NOMO-1 treated with DMSO at 0.1 percent for 48 hours (cell line): ENCODE data around the gene CMTR1.

Experiments used
- DNase-seq: peaks from one replicate; lab custom pipeline; 2025; ENCODE audit not compliant: unreplicated experiment; lab: John Stamatoyannopoulos, UW

Gene CMTR1

GRCh38 chr6:37511201-37511600 lies 78.2 kb downstream of the CMTR1 start:
- DNase-seq = no peak

GRCh38 chr6:37511910-37512399 lies 78.9 kb downstream of the CMTR1 start:
- DNase-seq = no peak

GRCh38 chr6:37512400-37513011 lies 79.5 kb downstream of the CMTR1 start:
- DNase-seq = no peak

GRCh38 chr6:37513155-37513554 lies 80.1 kb downstream of the CMTR1 start:
- no peak for DNase-seq

- no peak for DNase-seq
Observed at GRCh38 chr6:37513576-37513975, 80.6 kb downstream of the CMTR1 start.

- DNase-seq = no peak
Observed at GRCh38 chr6:37514321-37514771, 81.3 kb downstream of the CMTR1 start.

GRCh38 chr6:37514837-37515236 lies 81.8 kb downstream of the CMTR1 start:
- DNase-seq = no peak

GRCh38 chr6:37515712-37516075 lies 82.7 kb downstream of the CMTR1 start:
- DNase-seq = no peak

- DNase-seq = no peak
Observed at GRCh38 chr6:37516076-37516919, 83.3 kb downstream of the CMTR1 start.

- DNase-seq = no peak
Observed at GRCh38 chr6:37516920-37517405, 83.9 kb downstream of the CMTR1 start.

- peak; percentile 81 for DNase-seq
Observed at GRCh38 chr6:37517411-37517812, 84.4 kb downstream of the CMTR1 start.

- no peak for DNase-seq
Observed at GRCh38 chr6:37518116-37518515, 85.1 kb downstream of the CMTR1 start.

GRCh38 chr6:37519461-37519860 lies 86.4 kb downstream of the CMTR1 start:
- no peak for DNase-seq

- no peak for DNase-seq
Observed at GRCh38 chr6:37520926-37521325, 87.9 kb downstream of the CMTR1 start.

GRCh38 chr6:37521674-37522073 lies 88.7 kb downstream of the CMTR1 start:
- DNase-seq = no peak

GRCh38 chr6:37522836-37523235 lies 89.8 kb downstream of the CMTR1 start:
- DNase-seq = no peak

- DNase-seq = no peak
Observed at GRCh38 chr6:37523412-37523811, 90.4 kb downstream of the CMTR1 start.

GRCh38 chr6:37524025-37524969 lies 91.3 kb downstream of the CMTR1 start:
- no peak for DNase-seq

GRCh38 chr6:37524970-37525318 lies 91.9 kb downstream of the CMTR1 start:
- DNase-seq = no peak

GRCh38 chr6:37525460-37526357 lies 92.7 kb downstream of the CMTR1 start:
- DNase-seq = no peak
